ENCODE data around the gene ADAM15.

DNA sequence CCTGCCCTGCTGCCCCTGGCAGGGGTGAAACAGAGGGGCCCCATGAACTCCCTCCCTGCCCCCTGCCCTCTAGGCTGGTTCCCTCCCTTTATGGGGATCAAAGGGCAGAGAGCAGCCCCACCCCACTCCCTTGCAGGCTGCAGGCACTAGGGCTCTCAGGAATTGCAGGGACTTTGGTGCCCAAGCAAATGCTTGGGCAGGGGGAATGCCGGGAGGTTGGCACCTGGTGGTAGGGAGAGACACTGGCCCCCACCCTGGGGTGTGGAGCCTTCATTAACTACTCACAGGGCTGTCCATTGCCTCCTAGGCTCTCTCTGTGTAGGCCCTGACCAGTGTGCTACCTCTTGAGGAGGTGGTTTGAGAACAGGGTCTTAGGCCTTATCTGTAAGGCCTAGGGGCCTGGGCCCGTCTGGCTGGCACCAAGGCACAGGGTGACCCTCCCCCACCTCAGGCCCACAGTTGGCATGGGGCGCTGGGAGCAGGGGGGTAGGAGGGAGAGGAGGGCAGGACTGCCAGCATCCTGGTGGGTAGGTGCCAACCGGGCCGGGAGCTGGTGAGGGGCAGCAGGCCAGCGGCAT, 43.8 kb upstream of the ADAM15 start:
- TF ChIP-seq, protein P1, sequence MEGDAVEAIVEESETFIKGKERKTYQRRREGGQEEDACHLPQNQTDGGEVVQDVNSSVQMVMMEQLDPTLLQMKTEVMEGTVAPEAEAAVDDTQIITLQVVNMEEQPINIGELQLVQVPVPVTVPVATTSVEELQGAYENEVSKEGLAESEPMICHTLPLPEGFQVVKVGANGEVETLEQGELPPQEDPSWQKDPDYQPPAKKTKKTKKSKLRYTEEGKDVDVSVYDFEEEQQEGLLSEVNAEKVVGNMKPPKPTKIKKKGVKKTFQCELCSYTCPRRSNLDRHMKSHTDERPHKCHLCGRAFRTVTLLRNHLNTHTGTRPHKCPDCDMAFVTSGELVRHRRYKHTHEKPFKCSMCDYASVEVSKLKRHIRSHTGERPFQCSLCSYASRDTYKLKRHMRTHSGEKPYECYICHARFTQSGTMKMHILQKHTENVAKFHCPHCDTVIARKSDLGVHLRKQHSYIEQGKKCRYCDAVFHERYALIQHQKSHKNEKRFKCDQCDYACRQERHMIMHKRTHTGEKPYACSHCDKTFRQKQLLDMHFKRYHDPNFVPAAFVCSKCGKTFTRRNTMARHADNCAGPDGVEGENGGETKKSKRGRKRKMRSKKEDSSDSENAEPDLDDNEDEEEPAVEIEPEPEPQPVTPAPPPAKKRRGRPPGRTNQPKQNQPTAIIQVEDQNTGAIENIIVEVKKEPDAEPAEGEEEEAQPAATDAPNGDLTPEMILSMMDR (IDR thresholded peaks at IDR 0.05), result no peak
- no peak for TF ChIP-seq EZH2 (IDR thresholded peaks at IDR 0.05; ENCODE audit: borderline replicate concordance, insufficient read depth, low read depth, low read length, poor library complexity, severe bottlenecking)
